Stimulated activated naive CD8-positive, alpha-beta T cell treated with anti-CD3 and anti-CD28 coated beads, Interleukin-15, Interleukin-2, amounts not matched to agents 100 ng/mL and 50 ng/mL, for 24 hours (primary cell): Measurements from ENCODE around the gene ECHS1.
"Not testable (repeated sequence)": the region's sequence is repeated elsewhere in the genome, so short reads cannot be mapped to it uniquely, and the experiment has no call there.

ENCODE experiments used
- H3K27ac Mint-ChIP-seq: one replicate; pipeline ENCODE4 v1.8.0; 2021; ENCODE audit warnings: mild to moderate bottlenecking, mixed read lengths
- H3K27me3 Mint-ChIP-seq: one replicate; pipeline ENCODE4 v1.8.0; 2021; ENCODE audit warnings: mixed read lengths
- H3K36me3 Mint-ChIP-seq: one replicate; pipeline ENCODE4 v1.8.0; 2021; ENCODE audit warnings: low read depth, mixed read lengths
- H3K4me1 Mint-ChIP-seq: one replicate; pipeline ENCODE4 v1.8.0; 2021; ENCODE audit warnings: low read depth, mixed read lengths
- H3K4me3 Mint-ChIP-seq: one replicate; pipeline ENCODE4 v1.8.0; 2021; ENCODE audit warnings: mild to moderate bottlenecking, mixed read lengths
- H3K9me3 Mint-ChIP-seq: one replicate; pipeline ENCODE4 v1.8.0; 2021; ENCODE audit warnings: mixed read lengths

ECHS1 gene

GRCh38 chr10:133324198-133324792, 48.9 kb downstream of the ECHS1 start:
- Mint-ChIP-seq H3K27ac (no peak overlapping the region), H3K27me3 (peaks cover 31% of the 10 kb centered on the region), H3K4me3 (no peak overlapping the region), H3K36me3 (no peaks in the 10 kb centered on the region), H3K9me3 (no peaks in the 10 kb centered on the region), H3K4me1 (peaks cover 7% of the 10 kb centered on the region)

DNA sequence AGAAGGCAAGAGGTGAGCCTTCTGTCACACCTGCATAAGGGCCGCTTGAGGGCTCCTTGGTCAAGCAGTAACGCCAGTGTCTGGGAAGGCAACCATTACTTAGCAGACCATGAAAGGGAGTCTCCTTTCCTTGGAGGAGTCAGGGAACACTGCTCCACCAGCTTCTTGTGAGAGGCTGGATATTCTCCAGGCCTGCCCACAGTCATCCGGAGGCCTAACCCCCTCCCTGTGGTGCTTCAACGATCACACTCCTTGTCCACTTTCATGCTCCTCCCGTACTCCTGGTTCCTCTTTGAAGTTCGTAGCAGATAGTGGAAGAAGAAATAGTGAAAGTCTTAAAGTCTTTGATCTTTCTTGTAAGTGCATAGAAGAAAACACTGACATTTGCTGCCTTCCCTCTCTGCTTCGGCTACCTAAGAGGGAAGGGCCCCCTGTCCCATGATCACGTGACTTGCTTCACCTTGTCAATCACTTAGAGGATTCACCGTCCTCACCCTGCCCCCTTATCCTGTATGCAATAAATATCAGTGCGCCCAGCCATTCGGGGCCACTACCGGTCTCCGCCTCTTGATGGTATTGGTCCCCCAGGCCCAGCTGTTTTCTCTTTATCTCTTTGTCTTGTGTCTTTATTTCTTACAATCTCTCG, 51.0 kb downstream of the ECHS1 start:
- not testable (repeated sequence) for H3K36me3 Mint-ChIP-seq, H3K4me3 Mint-ChIP-seq, H3K27ac Mint-ChIP-seq, H3K9me3 Mint-ChIP-seq
- H3K27me3 Mint-ChIP-seq: peaks cover 22% of the 10 kb centered on the region
- peaks cover 14% of the 10 kb centered on the region for H3K4me1 Mint-ChIP-seq

DNA sequence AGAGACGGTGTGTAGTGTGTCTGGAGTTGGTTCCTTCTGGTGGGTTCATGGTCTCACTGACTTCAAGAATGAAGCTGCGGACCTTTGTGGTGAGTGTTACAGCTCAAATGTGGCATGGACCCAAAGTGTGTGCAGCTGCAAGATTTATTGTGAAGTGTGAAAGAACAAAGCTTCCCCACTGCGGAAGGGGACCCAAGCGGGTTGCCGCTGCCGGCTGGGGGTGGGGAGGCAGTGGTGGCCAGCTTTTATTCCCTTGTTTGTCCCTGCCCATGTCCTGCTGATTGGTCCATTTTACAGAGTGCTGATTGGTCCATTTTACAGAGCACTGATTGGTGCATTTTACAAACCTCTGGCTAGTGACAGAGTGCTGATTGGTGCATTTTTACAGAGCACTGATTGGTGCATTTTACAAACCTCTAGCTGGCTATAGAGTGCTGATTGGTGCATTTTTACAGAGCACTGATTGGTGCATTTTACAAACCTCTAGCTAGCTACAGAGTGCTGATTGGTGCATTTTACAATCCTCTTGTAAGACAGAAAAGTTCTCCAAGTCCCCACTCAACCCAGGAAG, 52.2 kb downstream of the ECHS1 start:
- H3K36me3 Mint-ChIP-seq, H3K4me3 Mint-ChIP-seq, H3K9me3 Mint-ChIP-seq, H3K27ac Mint-ChIP-seq: not testable (repeated sequence)
- Mint-ChIP-seq H3K27me3 (peaks cover 12% of the 10 kb centered on the region), H3K4me1 (peaks cover 14% of the 10 kb centered on the region)

GRCh38 chr10:133318494-133319127, 54.5 kb downstream of the ECHS1 start:
- H3K27me3 Mint-ChIP-seq: peaks cover 11% of the 10 kb centered on the region
- H3K9me3 Mint-ChIP-seq: no peaks in the 10 kb centered on the region
- H3K36me3 Mint-ChIP-seq: peaks cover 4% of the 10 kb centered on the region
- H3K4me1 Mint-ChIP-seq: peaks cover 17% of the 10 kb centered on the region
- H3K4me3 Mint-ChIP-seq: peak overlapping the region; percentile 49
- H3K27ac Mint-ChIP-seq: no peak overlapping the region

- Mint-ChIP-seq H3K9me3 (no peaks in the 10 kb centered on the region), H3K4me1 (peaks cover 17% of the 10 kb centered on the region), H3K27me3 (peaks cover 11% of the 10 kb centered on the region), H3K4me3 (no peak overlapping the region), H3K36me3 (peaks cover 12% of the 10 kb centered on the region), H3K27ac (no peak overlapping the region)
These were observed 56.4 kb downstream of the ECHS1 start for GRCh38 chr10:133316732-133317131.

GRCh38 chr10:133316266-133316665, 56.9 kb downstream of the ECHS1 start:
- H3K27ac Mint-ChIP-seq: no peak overlapping the region
- peaks cover 16% of the 10 kb centered on the region for H3K36me3 Mint-ChIP-seq
- H3K4me3 Mint-ChIP-seq: no peak overlapping the region
- peaks cover 17% of the 10 kb centered on the region for H3K4me1 Mint-ChIP-seq
- H3K27me3 Mint-ChIP-seq: peaks cover 11% of the 10 kb centered on the region
- H3K9me3 Mint-ChIP-seq: no peaks in the 10 kb centered on the region

- Mint-ChIP-seq H3K9me3 (no peaks in the 10 kb centered on the region), H3K4me3 (no peak overlapping the region), H3K27me3 (peaks cover 11% of the 10 kb centered on the region), H3K36me3 (peaks cover 18% of the 10 kb centered on the region), H3K4me1 (peaks cover 17% of the 10 kb centered on the region), H3K27ac (no peak overlapping the region)
These were observed 57.3 kb downstream of the ECHS1 start for GRCh38 chr10:133315847-133316246.

- Mint-ChIP-seq H3K27me3 (peaks cover 6% of the 10 kb centered on the region), H3K27ac (no peak overlapping the region), H3K4me3 (no peak overlapping the region), H3K9me3 (no peaks in the 10 kb centered on the region), H3K4me1 (peaks cover 17% of the 10 kb centered on the region), H3K36me3 (peaks cover 21% of the 10 kb centered on the region)
These were observed 58.2 kb downstream of the ECHS1 start for GRCh38 chr10:133314911-133315310.

- Mint-ChIP-seq H3K36me3 (peaks cover 21% of the 10 kb centered on the region), H3K4me1 (peaks cover 7% of the 10 kb centered on the region), H3K27ac (no peak overlapping the region), H3K27me3 (no peaks in the 10 kb centered on the region), H3K9me3 (no peaks in the 10 kb centered on the region), H3K4me3 (no peak overlapping the region)
These were observed 60.0 kb downstream of the ECHS1 start for GRCh38 chr10:133313192-133313591.

DNA sequence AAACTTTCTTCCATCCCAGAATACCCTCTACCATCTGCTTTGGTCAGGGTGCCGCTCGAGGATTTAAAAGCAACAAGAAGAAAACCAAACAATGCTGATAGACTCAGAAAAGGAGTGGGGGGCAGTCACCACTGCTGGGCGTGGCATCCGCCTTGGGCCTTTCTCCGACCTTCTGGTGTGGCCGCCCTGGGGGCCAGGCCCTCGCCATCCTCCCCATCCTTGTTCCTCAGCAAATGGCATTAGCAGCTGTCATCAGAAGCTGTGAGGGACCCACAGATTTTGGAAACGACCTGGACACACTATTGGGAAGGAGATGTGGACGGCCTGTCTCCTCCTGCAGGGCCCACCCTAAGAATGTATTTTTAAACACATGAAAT, 60.4 kb downstream of the ECHS1 start:
- no peaks in the 10 kb centered on the region for H3K27me3 Mint-ChIP-seq
- no peak overlapping the region for H3K27ac Mint-ChIP-seq
- H3K4me3 Mint-ChIP-seq: no peak overlapping the region
- H3K9me3 Mint-ChIP-seq: no peaks in the 10 kb centered on the region
- peaks cover 21% of the 10 kb centered on the region for H3K36me3 Mint-ChIP-seq
- peaks cover 11% of the 10 kb centered on the region for H3K4me1 Mint-ChIP-seq
